H9 (cell line): ENCODE data around the gene VAV2. TPM values are rescaled to one million over a fixed set of nuclear protein-coding genes. Genes with fewer than 3 reads are reported as not detected.
A peak's percentile ranks its signal among the peaks of the same experiment; 100 is the strongest.

Experiments used
- DNase-seq: peaks from one replicate; pipeline ENCODE4 v3.0.0-alpha.2; 2017
- H2AFZ ChIP-seq: one replicate; pipeline ENCODE4 v1.6.1; 2013; ENCODE audit warnings: mild to moderate bottlenecking, low read length, control low read depth, moderate library complexity
- H2AK5ac ChIP-seq: 2 replicates; pipeline ENCODE4 v1.6.1; 2013; ENCODE audit warnings: low read length, control low read depth, mixed read lengths; ENCODE audit not compliant: insufficient read length
- H2BK120ac ChIP-seq: one replicate; pipeline ENCODE4 v1.6.1; 2013; ENCODE audit warnings: low read depth, mild to moderate bottlenecking, low read length, control low read depth, inconsistent platforms; ENCODE audit not compliant: poor library complexity, severe bottlenecking
- H2BK12ac ChIP-seq: 2 replicates; pipeline ENCODE4 v1.6.1; 2013; ENCODE audit warnings: low read length, control low read depth, mixed read lengths, low read depth; ENCODE audit not compliant: insufficient read length
- H2BK15ac ChIP-seq: 2 replicates; pipeline ENCODE4 v1.6.1; 2013; ENCODE audit warnings: low read depth, low read length, control low read depth
- H2BK20ac ChIP-seq: one replicate; pipeline ENCODE4 v1.6.1; 2013; ENCODE audit warnings: low read depth, mild to moderate bottlenecking, low read length, control low read depth, inconsistent platforms; ENCODE audit not compliant: poor library complexity, severe bottlenecking
- H2BK5ac ChIP-seq: 2 replicates; pipeline ENCODE4 v1.6.1; 2013; ENCODE audit warnings: low read length, control low read depth, mixed read lengths; ENCODE audit not compliant: insufficient read length
- H3K14ac ChIP-seq: 2 replicates; pipeline ENCODE4 v1.6.1; 2013; ENCODE audit warnings: low read length, control low read depth; ENCODE audit not compliant: insufficient read depth
- H3K18ac ChIP-seq: 2 replicates; pipeline ENCODE4 v1.6.1; 2013; ENCODE audit warnings: low read depth, mild to moderate bottlenecking, mixed read lengths, low read length, control low read depth; ENCODE audit not compliant: insufficient read length
- H3K23ac ChIP-seq: 2 replicates; pipeline ENCODE4 v1.6.1; 2013; ENCODE audit warnings: low read length, control low read depth, mixed read lengths, low read depth; ENCODE audit not compliant: insufficient read length
- H3K23me2 ChIP-seq: 2 replicates; pipeline ENCODE4 v1.6.1; 2013; ENCODE audit warnings: low read depth, mild to moderate bottlenecking, mixed read lengths, low read length, control low read depth; ENCODE audit not compliant: insufficient read length, poor library complexity, severe bottlenecking
- H3K27ac ChIP-seq: 2 replicates; pipeline ENCODE4 v1.5.1; 2013; ENCODE audit warnings: low read length, control low read depth, mixed read lengths, low read depth; ENCODE audit not compliant: insufficient read length
- H3K27me3 ChIP-seq: 2 replicates; pipeline ENCODE4 v1.6.1; 2013; ENCODE audit warnings: low read length, control low read depth, inconsistent platforms; ENCODE audit not compliant: insufficient read depth
- H3K4ac ChIP-seq: 2 replicates; pipeline ENCODE4 v1.6.1; 2013; ENCODE audit warnings: low read depth, mild to moderate bottlenecking, control low read depth, inconsistent platforms, low read length, moderate library complexity
- H3K4me1 ChIP-seq: 2 replicates; pipeline ENCODE4 v1.6.1; 2013; ENCODE audit warnings: low read length, control low read depth, inconsistent platforms; ENCODE audit not compliant: insufficient read depth
- H3K4me2 ChIP-seq: 2 replicates; pipeline ENCODE4 v1.6.1; 2013; ENCODE audit warnings: low read length, control low read depth, mixed read lengths; ENCODE audit not compliant: insufficient read length, insufficient read depth
- H3K56ac ChIP-seq: 2 replicates; pipeline ENCODE4 v1.6.1; 2013; ENCODE audit warnings: low read depth, mild to moderate bottlenecking, mixed read lengths, low read length, control low read depth; ENCODE audit not compliant: insufficient read length
- H3K79me1 ChIP-seq: 2 replicates; pipeline ENCODE4 v1.6.1; 2013; ENCODE audit warnings: low read depth, mild to moderate bottlenecking, moderate library complexity, low read length, control low read depth, inconsistent platforms; ENCODE audit not compliant: insufficient read depth, poor library complexity, severe bottlenecking
- H3K79me2 ChIP-seq: 2 replicates; pipeline ENCODE4 v1.6.1; 2013; ENCODE audit warnings: low read length, control low read depth, inconsistent platforms; ENCODE audit not compliant: insufficient read depth
- H3K9ac ChIP-seq: 2 replicates; pipeline ENCODE4 v1.6.1; 2013; ENCODE audit warnings: low read length, control low read depth, mixed read lengths; ENCODE audit not compliant: insufficient read length; ENCODE audit errors: extremely low read depth
- H3K9me3 ChIP-seq: one replicate; pipeline ENCODE4 v1.6.1; 2013; ENCODE audit warnings: low read depth, low read length, inconsistent platforms; ENCODE audit not compliant: control insufficient read depth
- H3T11ph ChIP-seq: one replicate; pipeline ENCODE4 v1.6.1; 2013; ENCODE audit warnings: mild to moderate bottlenecking, low read length, control low read depth, inconsistent platforms
- H4K20me1 ChIP-seq: one replicate; pipeline ENCODE4 v1.6.1; 2013; ENCODE audit not compliant: control insufficient read depth, insufficient read length, insufficient read depth
- H4K5ac ChIP-seq: 2 replicates; pipeline ENCODE4 v1.6.1; 2013; ENCODE audit warnings: low read depth, mild to moderate bottlenecking, mixed read lengths, low read length, control low read depth; ENCODE audit not compliant: insufficient read length
- H4K8ac ChIP-seq: replicated peaks from 2 replicates; pipeline ENCODE4 v1.6.1; 2013; ENCODE audit warnings: low read length, control low read depth, mixed read lengths, low read depth; ENCODE audit not compliant: insufficient read length
- H4K91ac ChIP-seq: 2 replicates; pipeline ENCODE4 v1.6.1; 2013; ENCODE audit warnings: low read depth, mild to moderate bottlenecking, moderate library complexity, mixed read lengths, low read length, control low read depth; ENCODE audit not compliant: insufficient read length
- H3K27ac Mint-ChIP-seq, 3 experiments: 2 replicates in 2 of 3; 3 replicates in 1 of 3; pipeline ENCODE4 v1.8.0; 2020 to 2021; ENCODE audit warnings: mixed read lengths in 3 of 3, mild to moderate bottlenecking in 1 of 3, moderate library complexity in 1 of 3
- H3K27me3 Mint-ChIP-seq: 2 replicates; pipeline ENCODE4 v1.8.0; 2021; ENCODE audit warnings: low read depth, mild to moderate bottlenecking, moderate library complexity, mixed read lengths
- H3K36me3 Mint-ChIP-seq, 3 experiments: 2 replicates in 2 of 3; 3 replicates in 1 of 3; pipeline ENCODE4 v1.8.0; 2020 to 2021; ENCODE audit warnings: low read depth in 3 of 3, mixed read lengths in 3 of 3; ENCODE audit not compliant: insufficient read depth in 1 of 3
- H3K4me1 Mint-ChIP-seq, 2 experiments: 2 replicates each; pipeline ENCODE4 v1.8.0; 2020; ENCODE audit warnings: mixed read lengths in 2 of 2
- H3K4me3 Mint-ChIP-seq, 2 experiments: 2 replicates in 1 of 2; 3 replicates in 1 of 2; pipeline ENCODE4 v1.8.0; 2020 to 2021; ENCODE audit warnings: mild to moderate bottlenecking in 2 of 2, mixed read lengths in 2 of 2, moderate library complexity in 1 of 2
- H3K9me3 Mint-ChIP-seq, 2 experiments: 2 replicates in 1 of 2; 3 replicates in 1 of 2; pipeline ENCODE4 v1.8.0; 2020; ENCODE audit warnings: mild to moderate bottlenecking in 2 of 2, mixed read lengths in 2 of 2, moderate library complexity in 1 of 2
- WGBS: extraction: QIAGEN DNeasy Blood & Tissue Kit; methylation state at CpG from one replicate; pipeline ENCODE4 v1.1.7; 2013; ENCODE audit warnings: missing lambda C conversion rate, low lambda C conversion rate, mixed read lengths; ENCODE audit not compliant: insufficient read length; ENCODE audit errors: extremely low coverage; 5-methylcytosine and 5-hydroxymethylcytosine counted together
- total RNA-seq: library from RNA; stranded (reverse); gene quantifications from 2 replicates; pipeline ENCODE4 v1.2.1, GENCODE V29; 2021
- TF ChIP-seq, protein P1 (sequence below): fragments of 200-600 bp; sonication (generic); conservative IDR thresholded peaks from 3 replicates; pipeline ENCODE4 v1.8.0; 2021; ENCODE audit warnings: antibody characterized with exemption, mild to moderate bottlenecking

Gene VAV2
- total RNA-seq, 1 experiment from 2014 or later = 58.7 TPM

DNA sequence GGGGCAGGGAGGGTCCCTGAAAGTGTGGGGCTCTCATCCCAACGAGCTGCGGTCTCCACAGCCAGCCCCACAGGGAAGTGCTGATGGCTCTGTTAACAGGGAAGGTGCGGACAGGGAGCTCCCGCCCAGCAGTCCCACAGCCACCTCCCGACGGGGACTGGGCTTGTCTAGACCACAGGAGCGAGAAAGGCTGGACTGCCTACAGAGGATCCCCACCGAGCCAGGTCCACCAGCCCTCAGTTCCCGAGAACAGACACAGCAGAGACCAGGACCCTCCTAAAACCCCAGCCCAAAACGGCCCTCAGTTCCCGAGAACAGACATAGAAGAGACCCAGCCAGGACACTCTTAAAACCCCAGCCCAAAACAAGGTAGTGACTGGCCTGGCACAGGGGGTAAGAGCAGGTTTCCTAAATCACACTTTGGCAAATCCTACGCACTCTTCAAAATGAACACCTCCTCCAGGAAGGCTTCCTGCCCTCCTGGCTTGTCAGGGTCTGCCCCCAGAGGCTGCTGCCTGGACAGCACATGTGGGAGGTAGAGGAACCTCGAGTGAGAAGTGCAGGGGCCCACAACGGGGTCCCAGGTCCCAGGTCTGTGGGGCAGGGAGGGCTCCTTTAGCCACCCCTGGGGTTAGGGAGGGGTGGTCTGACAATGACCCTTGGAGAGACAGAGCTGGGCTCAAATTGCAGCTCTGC, 167.9 kb downstream of the VAV2 start:
- no peak overlapping the region for H4K5ac ChIP-seq
- H2BK20ac ChIP-seq = no peak overlapping the region
- TF ChIP-seq, protein P1, sequence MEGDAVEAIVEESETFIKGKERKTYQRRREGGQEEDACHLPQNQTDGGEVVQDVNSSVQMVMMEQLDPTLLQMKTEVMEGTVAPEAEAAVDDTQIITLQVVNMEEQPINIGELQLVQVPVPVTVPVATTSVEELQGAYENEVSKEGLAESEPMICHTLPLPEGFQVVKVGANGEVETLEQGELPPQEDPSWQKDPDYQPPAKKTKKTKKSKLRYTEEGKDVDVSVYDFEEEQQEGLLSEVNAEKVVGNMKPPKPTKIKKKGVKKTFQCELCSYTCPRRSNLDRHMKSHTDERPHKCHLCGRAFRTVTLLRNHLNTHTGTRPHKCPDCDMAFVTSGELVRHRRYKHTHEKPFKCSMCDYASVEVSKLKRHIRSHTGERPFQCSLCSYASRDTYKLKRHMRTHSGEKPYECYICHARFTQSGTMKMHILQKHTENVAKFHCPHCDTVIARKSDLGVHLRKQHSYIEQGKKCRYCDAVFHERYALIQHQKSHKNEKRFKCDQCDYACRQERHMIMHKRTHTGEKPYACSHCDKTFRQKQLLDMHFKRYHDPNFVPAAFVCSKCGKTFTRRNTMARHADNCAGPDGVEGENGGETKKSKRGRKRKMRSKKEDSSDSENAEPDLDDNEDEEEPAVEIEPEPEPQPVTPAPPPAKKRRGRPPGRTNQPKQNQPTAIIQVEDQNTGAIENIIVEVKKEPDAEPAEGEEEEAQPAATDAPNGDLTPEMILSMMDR = 0 out of 3 replicates have a peak, but pooled peaks have one; percentile 16
- no peak overlapping the region for H3K27ac ChIP-seq
- H3K23ac ChIP-seq = no peak overlapping the region
- H4K20me1 ChIP-seq = no peaks in the 10 kb centered on the region
- no peak overlapping the region for H2AFZ ChIP-seq
- H3K27me3 ChIP-seq = no peaks in the 10 kb centered on the region
- no peak overlapping the region for H2BK5ac ChIP-seq
- no peaks in the 10 kb centered on the region for H3K9me3 Mint-ChIP-seq
- no peaks in the 10 kb centered on the region for H3K27me3 Mint-ChIP-seq
- H3K9ac ChIP-seq = no peak overlapping the region
- peaks cover 7% of the 10 kb centered on the region; the same call in 1 of the 2 replicates for H3K4me1 ChIP-seq
- peak overlapping the region in 2 of 3 experiments; percentile 63 to 85; a peak in 3 of 7 replicates for H3K27ac Mint-ChIP-seq
- no peak overlapping the region for H3K18ac ChIP-seq
- H3K4me2 ChIP-seq = no peak overlapping the region
- no peak overlapping the region for H4K8ac ChIP-seq
- H3K23me2 ChIP-seq = no peaks in the 10 kb centered on the region
- H3K9me3 ChIP-seq = no peaks in the 10 kb centered on the region
- no peak overlapping the region; the same call in 1 of the 2 replicates for H3K4ac ChIP-seq
- no CpG with 5 or more reads among the region's 14 CpGs for WGBS
- peak overlapping the region; percentile 26 for H3K14ac ChIP-seq
- H3T11ph ChIP-seq = no peak overlapping the region
- no peak overlapping the region for H2AK5ac ChIP-seq
- H2BK15ac ChIP-seq = no peak overlapping the region
- H3K4me3 Mint-ChIP-seq = no peak overlapping the region
- H2BK12ac ChIP-seq = no peak overlapping the region
- H3K4me1 Mint-ChIP-seq = peaks cover 46 to 59% of the 10 kb centered on the region in 2 experiments
- H3K36me3 Mint-ChIP-seq = peaks cover 0 to 12% (median 5%) of the 10 kb centered on the region in 3 experiments; a peak in 4 of 7 replicates
- no peak overlapping the region for H4K91ac ChIP-seq
- H2BK120ac ChIP-seq = no peak overlapping the region
- no peak overlapping the region for H3K56ac ChIP-seq
- no peak for DNase-seq
- no peaks in the 10 kb centered on the region; the same call in 1 of the 2 replicates for H3K79me2 ChIP-seq
- H3K79me1 ChIP-seq = no peaks in the 10 kb centered on the region
